Activated naive CD4-positive, alpha-beta T cell treated with anti-CD3 and anti-CD28 coated beads, Interleukin-2, amount 50 U/mL, for 72 hours (primary cell): ENCODE data around the gene SMAP1. TPM values are rescaled to one million over a fixed set of nuclear protein-coding genes. Genes with fewer than 3 reads are reported as not detected.

Experiments
- ATAC-seq, 2 donors: fragments of 150-1000 bp; cut with Tn5 transposase; 2 replicates each; pipeline ENCODE4 v1.10.0; 2021; ENCODE audit warnings: mild to moderate bottlenecking in 2 of 2, moderate library complexity in 2 of 2
- DNase-seq, 2 donors: peaks; one replicate each; pipeline ENCODE4 v3.0.0; 2021 to 2022; ENCODE audit warnings: low spot score in 2 of 2
- H3K27ac Mint-ChIP-seq, 2 donors: one replicate each; pipeline ENCODE4 v1.8.0; 2022; ENCODE audit warnings: mild to moderate bottlenecking in 2 of 2, mixed read lengths in 2 of 2
- H3K36me3 Mint-ChIP-seq, 2 donors: one replicate each; pipeline ENCODE4 v1.8.0; 2022; ENCODE audit warnings: mixed read lengths in 2 of 2
- H3K9me3 Mint-ChIP-seq, 2 donors: one replicate each; pipeline ENCODE4 v1.8.0; 2022; ENCODE audit warnings: mixed read lengths in 2 of 2
- total RNA-seq, 2 donors: library from RNA; stranded (reverse); gene quantifications; one replicate each; pipeline ENCODE4 v1.2.3, GENCODE V29; 2022

SMAP1 gene
- 10 to 100 TPM; 20.4 to 23.6 TPM for total RNA-seq

- Mint-ChIP-seq H3K27ac (peak within 1 kb of the TSS; percentile 86 to 94), H3K36me3 (peaks cover 0 to 11% of the 10 kb centered on the region in 2 donors), H3K9me3 (peaks cover 0 to 3% of the 10 kb centered on the region in 2 donors)
- ATAC-seq (peak; percentile 94 to 95), DNase-seq (peak; percentile 93 to 96)
Measured at GRCh38 chr6:70667711-70668498, at the start of gene SMAP1. Gene SMAP1 (plus strand): TSS chr6:70667883. CDS start chr6:70668024, 141 bp downstream.

GRCh38 chr6:70620746-70621145 lies 46.9 kb upstream of the SMAP1 start:
- Mint-ChIP-seq H3K9me3 (no peaks in the 10 kb centered on the region), H3K27ac (no peak overlapping the region), H3K36me3 (no peaks in the 10 kb centered on the region)
- no peak for DNase-seq
- no peak for ATAC-seq

- ATAC-seq, result no peak
- no peak overlapping the region for H3K27ac Mint-ChIP-seq
- H3K9me3 Mint-ChIP-seq, result no peaks in the 10 kb centered on the region
- H3K36me3 Mint-ChIP-seq, result no peaks in the 10 kb centered on the region
- DNase-seq, result no peak
Measured at GRCh38 chr6:70622461-70622860, 45.2 kb upstream of the SMAP1 start.

- Mint-ChIP-seq H3K9me3 (no peaks in the 10 kb centered on the region), H3K36me3 (no peaks in the 10 kb centered on the region), H3K27ac (no peak overlapping the region)
- ATAC-seq (no peak), DNase-seq (no peak)
Measured at GRCh38 chr6:70625436-70625835, 42.2 kb upstream of the SMAP1 start.

GRCh38 chr6:70627500-70628254 lies 40.0 kb upstream of the SMAP1 start:
- Mint-ChIP-seq H3K9me3 (no peaks in the 10 kb centered on the region), H3K36me3 (no peaks in the 10 kb centered on the region), H3K27ac (no peak overlapping the region)
- DNase-seq (no peak), ATAC-seq (no peak)

- Mint-ChIP-seq H3K36me3 (no peaks in the 10 kb centered on the region), H3K27ac (no peak overlapping the region), H3K9me3 (no peaks in the 10 kb centered on the region)
- no peak for DNase-seq
- ATAC-seq, result no peak
Measured at GRCh38 chr6:70629929-70630328, 37.8 kb upstream of the SMAP1 start.

- no peaks in the 10 kb centered on the region for H3K36me3 Mint-ChIP-seq
- H3K27ac Mint-ChIP-seq, result no peak overlapping the region
- no peak for DNase-seq
- peak in 1 of 2 donors; percentile 71 for ATAC-seq
- no peaks in the 10 kb centered on the region for H3K9me3 Mint-ChIP-seq
Measured at GRCh38 chr6:70633870-70634269, 33.8 kb upstream of the SMAP1 start.

- H3K27ac Mint-ChIP-seq, result no peak overlapping the region
- DNase-seq, result no peak
- ATAC-seq, result no peak
- no peaks in the 10 kb centered on the region for H3K36me3 Mint-ChIP-seq
- H3K9me3 Mint-ChIP-seq, result no peaks in the 10 kb centered on the region
Measured at GRCh38 chr6:70636596-70636995, 31.1 kb upstream of the SMAP1 start.

GRCh38 chr6:70638468-70638867 lies 29.2 kb upstream of the SMAP1 start:
- H3K36me3 Mint-ChIP-seq, result no peaks in the 10 kb centered on the region
- ATAC-seq, result peak in 1 of 2 donors; percentile 32
- no peak for DNase-seq
- no peaks in the 10 kb centered on the region for H3K9me3 Mint-ChIP-seq
- no peak overlapping the region for H3K27ac Mint-ChIP-seq

- Mint-ChIP-seq H3K9me3 (peaks cover 0 to 5% of the 10 kb centered on the region in 2 donors), H3K36me3 (no peaks in the 10 kb centered on the region), H3K27ac (peak overlapping the region; percentile 25 to 66)
- ATAC-seq (peak; percentile 78 to 97), DNase-seq (peak in 1 of 2 donors; percentile 54)
Measured at GRCh38 chr6:70651326-70651905, 16.3 kb upstream of the SMAP1 start.

GRCh38 chr6:70652216-70652615 lies 15.5 kb upstream of the SMAP1 start:
- no peak for ATAC-seq
- peaks cover 0 to 5% of the 10 kb centered on the region in 2 donors for H3K9me3 Mint-ChIP-seq
- no peak overlapping the region for H3K27ac Mint-ChIP-seq
- no peaks in the 10 kb centered on the region for H3K36me3 Mint-ChIP-seq
- DNase-seq, result no peak

GRCh38 chr6:70657706-70658105 lies 10.0 kb upstream of the SMAP1 start:
- H3K36me3 Mint-ChIP-seq, result no peaks in the 10 kb centered on the region
- no peak overlapping the region for H3K27ac Mint-ChIP-seq
- no peak for ATAC-seq
- no peak for DNase-seq
- H3K9me3 Mint-ChIP-seq, result peaks cover 0 to 5% of the 10 kb centered on the region in 2 donors

GRCh38 chr6:70663881-70664466 lies 3.7 kb upstream of the SMAP1 start:
- H3K9me3 Mint-ChIP-seq, result peaks cover 0 to 3% of the 10 kb centered on the region in 2 donors
- no peak overlapping the region for H3K27ac Mint-ChIP-seq
- peaks cover 0 to 11% of the 10 kb centered on the region in 2 donors for H3K36me3 Mint-ChIP-seq
- no peak for DNase-seq
- no peak for ATAC-seq

GRCh38 chr6:70666706-70667105 lies 977 bp upstream of the SMAP1 start:
- DNase-seq (no peak), ATAC-seq (no peak)
- Mint-ChIP-seq H3K9me3 (peaks cover 0 to 3% of the 10 kb centered on the region in 2 donors), H3K27ac (peak overlapping the region; percentile 86 to 94), H3K36me3 (peaks cover 0 to 11% of the 10 kb centered on the region in 2 donors)

GRCh38 chr6:70667256-70667710 lies 400 bp upstream of the SMAP1 start:
- ATAC-seq, result peak in 1 of 2 donors; percentile 10
- Mint-ChIP-seq H3K9me3 (peaks cover 0 to 3% of the 10 kb centered on the region in 2 donors), H3K27ac (peak overlapping the region; percentile 86 to 94), H3K36me3 (peaks cover 0 to 11% of the 10 kb centered on the region in 2 donors)
- DNase-seq, result no peak

- ATAC-seq (peak in 1 of 2 donors; percentile 54), DNase-seq (no peak)
- H3K36me3 Mint-ChIP-seq, result peaks cover 0 to 11% of the 10 kb centered on the region in 2 donors
- H3K27ac Mint-ChIP-seq, result peak overlapping the region; percentile 9 to 94
- peaks cover 0 to 3% of the 10 kb centered on the region in 2 donors for H3K9me3 Mint-ChIP-seq
Measured at GRCh38 chr6:70668499-70668812, 773 bp downstream of the SMAP1 start.

- no peak for DNase-seq
- ATAC-seq, result peak; percentile 19 to 43
- peaks cover 0 to 3% of the 10 kb centered on the region in 2 donors for H3K9me3 Mint-ChIP-seq
- peak overlapping the region; percentile 9 to 94 for H3K27ac Mint-ChIP-seq
- H3K36me3 Mint-ChIP-seq, result peaks cover 0 to 11% of the 10 kb centered on the region in 2 donors
Measured at GRCh38 chr6:70669133-70669532, 1.4 kb downstream of the SMAP1 start.
